Stimulated activated CD4-positive, alpha-beta T cell treated with anti-CD3 and anti-CD28 coated beads, Interleukin-1b, Interleukin-23, amount 100 ng/mL, for 4 hours (primary cell): Measurements from ENCODE around the gene NPB.

Experiments
- DNase-seq, 2 donors: peaks; one replicate each; pipeline ENCODE4 v3.0.0-alpha.2; 2020; ENCODE audit warnings: low read depth in 2 of 2

NPB gene

DNA sequence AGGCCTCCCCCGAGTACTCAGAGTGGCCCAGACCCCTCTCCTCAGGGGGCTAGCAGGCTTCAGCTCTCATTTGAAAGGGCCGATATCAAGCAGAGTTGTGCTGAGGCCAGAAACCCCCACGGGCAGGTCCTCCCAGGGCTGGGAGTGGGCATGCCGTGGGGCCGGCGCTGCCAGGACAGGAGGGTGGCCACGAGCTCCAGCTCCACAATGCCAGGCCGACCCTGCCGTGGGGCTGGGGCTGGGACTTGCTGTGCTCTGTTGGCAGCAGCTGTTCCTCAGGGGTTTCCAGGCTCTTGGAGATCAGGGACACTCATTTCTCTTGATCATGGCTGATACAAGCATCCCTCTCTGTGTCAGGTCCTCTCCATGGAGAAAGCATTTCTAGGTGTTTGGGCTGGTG, 3.2 kb upstream of the NPB start:
- no peak for DNase-seq

DNA sequence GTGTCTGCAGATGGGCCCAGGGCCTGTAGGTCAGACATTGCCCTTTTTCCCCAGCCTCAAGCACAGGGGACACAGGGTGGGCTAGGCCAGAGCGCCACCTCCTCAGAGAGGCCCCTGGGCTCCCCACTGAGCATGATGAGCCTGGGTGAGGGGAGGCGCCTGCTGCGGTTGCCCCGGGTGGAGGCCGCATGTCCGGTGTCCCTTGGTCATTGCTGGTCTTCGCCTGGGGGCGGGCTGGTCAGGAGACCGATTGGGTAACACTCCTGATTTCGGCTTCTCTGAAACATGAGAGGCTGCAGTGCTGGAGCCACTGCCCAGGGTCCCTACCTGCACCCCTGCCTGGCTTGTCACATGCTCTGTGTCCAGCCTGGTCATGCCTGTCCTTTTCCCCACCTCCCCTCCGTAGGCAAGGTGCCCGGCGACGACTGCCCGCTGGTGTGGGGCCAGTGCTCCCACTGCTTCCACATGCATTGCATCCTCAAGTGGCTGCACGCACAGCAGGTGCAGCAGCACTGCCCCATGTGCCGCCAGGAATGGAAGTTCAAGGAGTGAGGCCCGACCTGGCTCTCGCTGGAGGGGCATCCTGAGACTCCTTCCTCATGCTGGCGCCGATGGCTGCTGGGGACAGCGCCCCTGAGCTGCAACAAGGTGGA, 2.4 kb upstream of the NPB start:
- DNase-seq: no peak

DNA sequence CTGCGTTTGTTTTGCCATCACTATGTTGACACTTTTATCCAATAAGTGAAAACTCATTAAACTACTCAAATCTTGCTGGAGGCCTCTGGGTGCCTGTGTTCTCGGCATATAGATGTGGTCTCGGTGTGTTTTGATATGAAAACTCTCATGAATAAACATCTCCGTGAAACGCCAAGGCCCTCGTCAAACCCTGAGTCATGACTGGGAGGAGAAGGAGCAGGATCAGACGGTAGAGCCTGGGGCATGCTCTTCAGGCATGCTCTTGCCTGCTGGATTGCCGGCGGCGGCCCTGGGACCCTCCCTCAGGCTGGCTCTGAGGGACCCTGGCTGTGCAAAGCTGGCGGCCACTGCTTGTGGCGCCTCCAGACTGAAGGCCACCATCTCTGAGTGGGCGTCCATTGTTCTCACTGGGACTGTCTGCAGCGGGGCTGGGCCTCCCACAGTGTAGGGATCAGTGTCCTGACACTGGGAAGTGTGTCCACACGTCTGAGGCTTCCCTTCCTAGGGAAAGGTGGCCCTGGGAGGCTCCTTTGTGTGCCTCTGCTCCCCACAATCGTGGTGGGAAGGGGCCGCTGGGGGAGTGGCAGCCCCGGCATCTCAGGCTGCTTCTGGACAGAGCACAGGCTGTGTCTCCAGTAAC, 1.7 kb upstream of the NPB start:
- DNase-seq: no peak

DNA sequence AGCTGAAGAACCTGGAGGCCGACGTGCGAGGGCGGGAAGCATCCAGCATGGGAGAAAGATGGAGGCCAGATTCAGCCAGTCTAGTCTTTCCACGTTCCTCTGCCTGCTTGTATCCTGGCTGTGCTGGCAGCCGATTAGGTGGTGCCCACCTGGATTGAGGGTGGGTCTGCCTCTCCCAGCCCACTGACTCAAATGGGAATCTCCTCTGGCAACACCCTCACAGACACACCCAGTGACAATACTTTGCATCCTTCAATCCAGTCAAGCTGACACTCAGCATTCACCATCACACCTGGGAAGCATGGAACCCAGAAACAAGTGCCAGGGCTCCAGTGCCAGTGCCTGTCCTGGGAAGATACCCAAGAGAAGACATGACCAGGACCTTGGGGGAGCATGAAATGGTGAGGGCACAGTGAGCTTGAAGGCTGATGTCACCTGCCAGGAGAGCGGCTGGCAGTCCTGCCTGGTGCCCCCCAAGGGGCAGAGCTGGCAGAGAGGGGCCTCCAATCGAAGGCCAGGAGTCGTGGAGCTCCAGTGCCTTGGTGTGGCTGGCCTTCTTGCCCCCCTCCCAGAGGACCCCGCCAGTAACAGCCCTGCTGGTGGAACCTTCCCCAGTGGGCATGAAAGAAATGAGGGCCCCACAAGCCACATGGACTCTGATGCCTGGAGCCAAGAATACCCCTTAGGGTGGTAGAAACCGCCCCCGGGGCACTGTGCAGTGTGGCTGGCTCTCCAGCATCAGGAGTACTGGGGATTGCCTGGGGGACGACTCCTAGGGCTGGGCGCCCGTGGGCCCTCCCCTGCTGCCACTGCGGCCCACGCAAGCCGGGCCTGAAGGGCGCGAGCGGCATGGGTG, 643 bp upstream of the NPB start:
- DNase-seq: no peak

DNA sequence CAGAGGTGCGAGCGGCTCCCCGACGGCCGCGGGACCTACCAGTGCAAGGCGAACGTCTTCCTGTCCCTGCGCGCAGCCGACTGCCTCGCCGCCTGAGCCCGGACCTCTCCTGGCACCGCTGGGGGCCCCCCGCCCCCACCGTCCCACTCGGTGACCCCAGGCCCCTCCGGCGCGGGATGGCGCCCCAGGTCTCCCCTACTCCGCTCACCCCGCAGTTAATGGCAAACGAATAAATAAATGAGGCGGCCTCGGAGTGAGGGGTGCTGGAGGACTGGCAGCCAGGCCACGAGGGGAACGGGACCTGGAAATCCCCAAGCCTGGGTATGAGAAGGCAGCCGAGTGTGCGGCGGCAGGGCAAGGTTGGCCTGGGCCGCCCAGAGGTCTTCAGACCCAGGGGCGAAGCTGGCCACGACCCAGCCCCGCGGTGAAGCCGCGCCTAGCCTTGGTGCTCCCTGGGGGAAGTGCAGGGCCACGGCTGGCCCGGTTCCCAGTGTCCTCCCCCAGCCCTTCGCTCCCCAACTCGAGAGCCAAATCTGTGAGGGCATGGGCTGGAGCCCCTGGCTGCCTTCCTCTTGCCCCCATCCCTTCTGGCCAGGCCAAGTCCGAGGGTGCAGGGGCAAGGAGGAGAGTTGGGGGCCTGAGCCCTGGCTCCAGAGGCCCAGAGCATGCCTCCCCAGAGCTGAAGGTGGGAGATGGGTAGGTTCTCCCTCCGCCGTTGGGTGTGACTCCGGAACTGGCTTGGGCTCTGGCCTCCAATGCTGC, 796 bp downstream of the NPB start:
- no peak for DNase-seq

DNA sequence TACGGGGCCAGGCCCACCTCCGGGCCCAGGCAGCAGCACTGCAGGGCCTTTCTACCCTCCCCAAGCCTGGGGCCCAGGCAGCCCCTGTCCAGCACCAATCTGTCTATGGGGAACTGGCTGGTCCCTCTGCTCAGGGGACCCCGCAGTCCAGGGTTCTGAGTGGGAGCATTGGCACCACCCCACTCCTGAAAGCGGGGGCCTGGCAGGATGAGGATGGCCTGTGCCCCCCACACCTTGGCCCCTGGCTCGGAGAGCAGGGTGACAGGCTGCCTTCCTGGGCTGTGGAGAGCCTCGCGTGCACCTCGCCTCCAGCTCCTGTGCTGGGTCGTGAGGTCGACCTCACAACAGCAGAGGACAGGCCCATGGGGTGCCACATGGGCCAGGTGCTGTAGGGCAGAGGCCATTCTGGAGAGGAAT, 1.4 kb downstream of the NPB start:
- no peak for DNase-seq

DNA sequence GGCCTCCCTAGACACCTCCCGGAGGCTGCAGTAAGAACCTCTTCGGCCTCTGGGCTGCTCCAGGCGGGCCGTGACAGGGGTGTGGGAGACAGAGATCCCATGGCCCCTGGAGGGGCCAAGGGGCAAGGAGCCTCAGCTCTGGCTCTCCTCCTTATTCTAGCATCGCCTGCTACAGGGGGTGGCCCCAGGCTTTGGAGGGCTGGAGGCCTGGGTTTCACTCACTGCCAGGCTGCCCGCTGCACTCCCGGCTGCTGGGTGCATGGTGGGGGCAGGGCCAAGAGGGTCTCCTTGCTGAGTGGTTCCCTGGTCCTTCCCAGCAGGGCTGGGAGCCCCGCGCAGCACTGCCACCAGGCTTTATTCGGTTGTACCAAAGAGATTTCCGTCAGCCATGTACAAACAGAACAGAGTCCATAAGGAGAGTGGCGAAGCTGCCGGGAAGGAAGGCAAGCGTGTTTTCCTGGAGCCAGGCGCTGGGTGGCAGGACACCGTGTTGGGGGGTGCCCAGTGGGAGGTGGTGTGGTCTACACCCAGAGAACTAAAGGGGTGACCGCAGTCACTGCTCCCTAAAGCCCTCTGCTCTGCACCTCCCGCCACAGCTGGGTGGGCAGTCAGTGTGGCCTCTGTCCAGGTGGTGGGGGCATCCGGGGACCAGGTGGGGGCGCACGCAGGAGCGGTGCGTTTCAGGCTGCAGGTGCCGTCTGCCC, 2.0 kb downstream of the NPB start:
- no peak for DNase-seq

DNA sequence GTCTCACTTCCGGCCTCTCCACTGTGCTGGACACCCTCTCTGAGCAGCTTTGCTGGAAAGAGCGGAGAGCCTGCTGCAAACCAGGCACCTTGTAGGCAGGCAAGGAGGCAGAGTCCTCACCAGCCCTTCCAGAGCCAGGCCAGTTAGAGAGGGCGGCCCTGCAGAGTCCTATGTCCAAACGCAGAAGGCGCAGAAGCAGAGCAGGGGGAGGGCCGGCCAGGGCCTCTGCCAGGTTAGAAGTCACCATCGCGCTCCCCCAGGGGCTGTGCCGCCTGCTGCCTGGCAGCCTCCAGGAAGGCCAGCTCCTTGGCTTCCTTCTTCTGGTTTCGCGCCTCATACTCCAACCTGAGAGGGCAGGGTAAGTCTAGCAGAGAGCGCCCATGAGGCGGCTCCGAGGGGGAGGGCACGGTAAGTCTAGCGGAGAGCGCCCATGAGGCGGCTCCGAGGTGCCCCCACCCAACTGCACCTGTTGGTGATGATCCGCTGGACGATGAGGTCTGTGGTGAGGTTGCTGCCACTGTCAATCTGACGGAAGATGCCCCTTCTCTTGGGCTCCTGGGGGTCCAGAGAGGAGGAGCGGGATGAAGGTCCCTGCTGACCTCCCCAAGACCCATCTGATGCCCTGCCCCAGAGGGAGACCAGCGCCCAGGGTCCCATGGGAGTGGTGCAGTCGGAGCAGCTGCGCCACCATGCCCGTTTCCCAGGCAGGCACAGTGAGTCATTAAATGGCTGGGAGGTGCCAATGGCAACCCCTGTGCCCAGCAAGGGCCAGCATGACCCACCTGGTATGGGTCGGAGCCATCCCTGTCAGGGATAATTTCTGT, 2.8 kb downstream of the NPB start:
- DNase-seq: no peak

DNA sequence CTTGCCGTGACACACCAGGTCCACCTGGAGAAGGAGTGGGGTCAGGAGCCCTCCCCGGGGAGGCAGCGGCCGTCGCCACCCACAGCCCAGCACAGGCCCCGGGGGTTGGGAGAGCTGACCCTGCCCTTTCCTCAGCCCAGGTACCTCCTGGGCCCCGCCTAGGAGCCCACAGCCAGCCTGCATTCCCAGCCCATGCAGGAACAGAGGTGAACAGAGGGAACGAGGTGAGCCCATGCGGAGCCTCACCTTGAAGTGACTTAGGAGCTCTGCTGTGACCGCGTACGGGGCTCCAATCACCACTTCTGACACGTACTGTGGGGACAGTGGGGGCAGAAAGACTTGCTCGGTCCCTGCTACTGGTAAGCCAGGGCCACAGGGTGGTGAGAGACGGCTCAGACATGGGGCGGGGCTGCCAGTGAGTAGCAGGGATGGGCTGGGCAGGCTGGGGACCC, 3.4 kb downstream of the NPB start:
- no peak for DNase-seq

DNA sequence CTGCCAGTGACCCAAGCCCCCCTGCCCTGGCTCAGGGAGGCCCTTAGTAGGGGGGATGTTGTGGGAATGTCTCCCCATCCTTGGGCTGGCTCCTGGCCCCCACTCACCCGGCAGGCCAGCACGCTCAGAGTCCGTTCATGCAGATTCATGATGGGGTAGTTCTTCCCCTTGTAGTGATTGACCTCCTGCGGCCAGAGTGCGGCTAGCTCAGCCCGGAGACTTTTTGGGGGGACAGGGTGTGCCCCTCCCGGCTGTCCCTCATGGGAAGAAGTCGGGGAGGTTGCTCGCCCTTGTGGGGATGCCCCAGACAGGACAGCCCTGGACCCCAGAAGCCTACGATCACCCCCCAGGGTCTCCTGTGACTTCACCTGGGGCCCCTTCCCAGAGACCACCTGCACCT, 4.0 kb downstream of the NPB start:
- DNase-seq: no peak

DNA sequence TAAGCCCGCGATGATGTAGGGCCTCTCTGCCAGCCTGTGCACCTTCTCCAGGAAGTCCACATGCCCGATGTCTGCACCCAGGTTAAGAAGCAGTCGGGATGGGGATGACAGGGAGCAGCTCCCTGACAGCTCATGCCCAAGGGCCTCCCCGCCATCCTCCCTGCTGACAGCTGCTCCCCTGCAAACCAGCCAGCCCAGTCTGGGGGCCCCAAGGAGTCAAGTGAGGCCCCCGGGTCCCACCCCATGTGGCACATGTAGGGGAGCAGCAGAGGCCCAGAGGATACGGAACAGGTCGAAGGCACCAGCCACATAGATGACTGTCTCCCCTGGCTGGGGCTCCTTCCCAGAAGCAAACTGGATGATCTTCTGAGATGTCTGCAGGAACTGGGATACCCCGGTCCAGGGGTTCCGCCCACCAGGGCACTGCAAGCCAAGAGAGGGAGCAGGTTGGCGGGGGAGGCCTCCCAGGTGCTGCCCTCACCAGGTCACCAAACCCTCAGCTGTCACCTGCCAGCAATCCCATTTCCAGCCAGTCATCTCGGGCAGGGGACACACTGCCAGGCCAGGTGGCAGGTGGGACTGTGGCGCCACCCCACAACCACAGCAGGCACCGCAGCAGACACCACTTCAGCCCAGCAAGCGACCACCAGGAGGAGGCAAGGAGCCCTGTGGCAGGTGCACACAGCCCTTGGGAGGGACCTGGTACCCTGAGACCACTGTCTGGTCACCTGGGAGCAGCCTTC, 4.6 kb downstream of the NPB start:
- DNase-seq: no peak

DNA sequence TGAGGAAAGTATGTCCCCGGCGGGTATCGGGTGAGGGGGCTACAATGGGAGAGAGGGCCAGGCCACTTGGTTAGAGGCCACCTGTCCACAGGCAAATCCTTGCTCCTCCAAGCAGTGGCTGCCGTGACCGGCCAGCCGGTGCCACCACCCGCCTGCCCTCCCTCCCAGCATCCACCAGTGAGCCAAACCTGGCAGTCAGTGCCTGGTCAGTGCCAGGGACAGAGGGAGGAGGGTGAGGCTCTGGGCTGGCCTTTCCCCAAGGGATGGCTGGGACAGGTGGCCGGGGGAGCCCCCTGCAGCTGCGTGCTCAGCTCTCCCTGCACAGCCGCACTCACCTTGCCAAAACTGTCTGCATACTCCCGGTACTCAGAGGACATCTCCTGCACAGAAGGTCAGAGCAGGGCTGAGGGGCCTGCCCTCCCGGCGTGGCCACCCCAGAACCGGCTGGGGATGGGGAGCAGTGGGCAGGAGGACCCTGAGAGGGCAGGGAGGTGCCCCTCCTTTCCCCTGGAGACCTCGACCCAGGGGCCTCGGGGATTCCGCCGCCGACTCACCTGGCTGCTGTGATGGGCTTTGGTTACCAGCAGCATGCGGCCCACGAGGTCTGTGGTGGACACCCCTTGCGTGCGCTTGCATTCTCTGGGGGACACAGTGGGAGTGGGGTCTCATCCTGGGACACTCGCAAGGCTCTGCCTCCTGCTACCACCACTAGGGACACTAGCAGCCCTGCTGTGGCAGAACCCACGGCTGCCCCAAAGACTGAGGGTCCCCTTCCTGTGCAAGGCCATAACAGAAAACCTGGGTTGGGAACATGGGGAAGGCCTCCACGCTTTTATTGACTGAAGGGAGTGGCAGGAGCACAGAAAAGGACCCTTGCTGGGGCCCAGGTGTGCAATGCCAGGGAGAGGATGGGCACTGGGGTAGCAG, 5.4 kb downstream of the NPB start:
- no peak for DNase-seq

DNA sequence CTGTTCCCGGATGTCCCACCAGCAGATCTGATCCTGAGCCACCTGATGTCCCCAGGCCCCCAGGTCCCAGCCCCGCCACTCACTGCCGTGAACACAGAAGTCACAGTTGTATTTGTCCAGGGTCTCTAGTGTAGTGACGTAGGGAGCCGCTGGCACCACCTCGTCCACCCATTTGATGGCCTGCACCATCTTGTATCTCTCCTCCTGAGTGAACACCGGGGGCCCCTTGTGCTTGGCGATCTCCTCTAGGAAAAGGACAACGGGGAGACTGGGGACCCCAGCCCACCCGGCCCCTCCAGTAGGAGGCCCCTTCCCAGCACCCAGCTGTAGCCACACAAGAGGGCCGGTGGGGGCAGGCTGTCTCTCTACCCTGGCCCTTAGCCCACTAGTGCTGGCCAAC, 6.8 kb downstream of the NPB start:
- no peak for DNase-seq

DNA sequence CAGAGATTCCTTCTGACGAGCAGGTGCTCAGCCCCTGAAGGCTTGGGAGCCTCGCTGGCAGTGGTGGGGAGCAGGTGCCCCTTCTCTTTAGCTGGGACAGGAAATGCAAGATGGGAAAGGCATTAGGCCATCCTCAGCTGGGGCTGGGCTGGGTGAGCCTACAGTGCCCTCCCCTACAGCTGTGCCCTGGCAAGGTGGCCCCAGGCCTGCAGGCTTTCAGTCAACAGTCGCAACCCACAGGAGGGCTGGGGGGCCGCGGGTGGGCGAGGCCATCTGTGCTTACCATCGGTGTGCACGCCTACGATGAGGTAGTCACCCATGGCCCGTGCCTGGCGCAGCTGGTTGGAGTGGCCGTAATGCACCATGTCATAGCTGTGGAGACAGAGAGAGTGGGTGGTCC, 7.2 kb downstream of the NPB start:
- DNase-seq: no peak

DNA sequence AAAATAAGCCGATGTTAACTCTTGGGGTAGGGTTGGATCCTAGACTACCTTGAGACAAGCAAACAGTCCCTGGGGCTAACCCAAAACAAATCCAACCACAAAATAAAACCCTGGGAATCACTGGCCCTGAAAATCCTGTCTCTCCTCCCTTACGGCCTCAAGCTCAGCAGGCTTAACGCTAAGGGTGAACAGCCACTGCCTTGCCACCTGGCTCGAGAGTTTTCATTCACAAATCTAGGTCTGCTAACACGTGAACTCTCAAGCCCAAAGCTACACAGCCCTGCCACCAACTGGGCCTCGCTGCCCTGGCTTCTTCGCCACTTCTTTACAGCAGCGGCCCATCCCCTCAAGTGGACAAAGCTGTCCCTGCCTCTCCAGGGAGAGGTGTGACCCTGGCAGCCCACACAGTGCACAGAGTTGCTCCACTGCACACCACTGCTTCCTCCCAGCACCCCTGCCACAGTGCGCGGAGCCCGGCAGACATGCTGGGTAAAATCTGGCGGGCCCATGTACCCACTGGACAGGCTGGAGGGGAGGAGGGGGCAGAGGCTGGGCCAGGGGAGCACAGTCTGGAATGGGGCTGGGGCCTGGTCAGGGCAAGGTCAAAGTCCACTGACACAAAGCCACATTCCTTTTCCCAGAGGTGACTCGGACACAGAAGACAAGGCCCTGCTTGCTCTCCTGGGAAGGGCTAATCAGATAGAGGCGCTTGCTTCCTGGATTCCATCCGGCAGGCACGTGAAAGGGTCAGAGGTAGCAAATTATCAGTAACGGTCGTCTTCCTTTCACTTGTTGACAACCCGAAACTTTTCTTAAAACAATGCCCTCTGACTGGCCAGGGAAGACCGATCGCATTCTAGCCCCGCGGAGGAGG, 8.2 kb downstream of the NPB start:
- DNase-seq: no peak

DNA sequence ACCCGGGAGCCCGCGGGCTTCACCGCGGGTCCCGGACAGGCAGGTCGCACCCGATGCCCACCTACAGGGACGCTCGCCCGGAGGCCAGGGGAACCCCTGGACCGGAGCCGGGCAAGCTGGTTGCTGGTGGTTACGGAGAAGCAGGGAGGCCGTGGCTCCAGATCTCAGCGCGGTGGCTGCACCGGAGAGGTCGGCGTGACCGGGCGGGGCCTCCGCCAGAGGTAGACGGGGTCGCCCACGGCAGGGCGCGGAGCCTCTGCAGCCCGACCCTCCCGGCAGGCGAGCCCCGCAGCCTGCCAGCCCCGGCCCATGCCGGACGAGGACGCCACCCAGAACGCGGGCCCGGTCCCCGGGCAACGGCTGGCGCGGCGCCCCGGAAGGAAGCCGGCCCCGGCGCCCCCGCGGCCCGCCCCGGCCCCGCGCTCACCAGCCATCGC, 8.8 kb downstream of the NPB start:
- peak in 1 of 2 donors; percentile 37 for DNase-seq

DNA sequence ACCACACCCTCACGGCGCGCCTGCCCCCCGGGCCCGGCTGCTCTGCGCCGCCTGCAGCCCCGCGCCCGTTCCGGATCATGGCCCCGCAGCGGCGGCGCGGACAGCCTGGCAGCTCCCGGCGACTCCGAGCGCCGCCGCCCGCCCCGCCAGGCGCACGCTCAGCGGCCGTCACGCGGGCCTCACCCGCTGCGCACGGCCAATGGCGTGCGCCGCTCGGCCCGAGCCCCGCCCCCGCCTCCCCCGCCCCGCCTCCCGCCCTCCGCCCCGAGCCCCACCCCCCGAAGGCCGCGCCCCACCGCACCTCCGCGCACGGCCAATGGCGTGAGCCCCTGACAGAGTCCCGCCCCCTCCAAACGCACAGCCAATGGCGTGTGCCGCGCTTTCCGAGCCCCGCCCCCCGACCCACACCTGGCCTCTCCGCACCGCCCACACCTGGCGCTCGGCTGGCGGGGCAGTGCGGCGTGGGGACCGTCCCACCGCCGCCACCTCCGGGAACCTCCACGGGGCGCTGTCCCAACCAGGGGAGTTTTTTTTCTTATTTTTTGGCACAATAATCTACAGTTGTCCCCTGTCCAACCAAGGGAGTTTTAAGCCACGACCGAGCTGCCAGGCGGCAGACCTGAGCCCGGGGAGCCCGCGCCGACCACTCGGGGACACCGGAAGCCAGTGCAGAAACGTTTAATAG, 9.4 kb downstream of the NPB start, which contains the start of gene PCYT2:
PCYT2 (minus strand) TSS at position 123 of the 685 bp plus-strand sequence; CDS start at position 79, 44 bp downstream.
- peak; percentile 91 to 92 for DNase-seq
